ENCODE measurements around the gene DOCK4. TPM values are rescaled to one million over a fixed set of nuclear protein-coding genes. Genes with fewer than 3 reads are reported as not detected.

Gene DOCK4
- polyA plus RNA-seq, 1 donor (not counting 4 experiments of a cell fraction or from before 2014, with no cell fraction given) = 13.9 TPM

- dilution Hi-C loops (cut with MboI; ENCODE audit: extremely low pct_ligation_motif_present, low sequenced_read_pairs) = loop anchor here (25.0 kb wide), 1 partner anchor 107 kb away; no protein-coding TSS in a partner anchor
- H2AFZ ChIP-seq (ENCODE audit: control insufficient read depth, low read length) = no peak overlapping the region
- FAIRE-seq (no peak), DNase-seq (ENCODE audit: low read depth, low spot score) (no peak)
- H3K9ac ChIP-seq (ENCODE audit: control insufficient read depth, extremely low read depth, insufficient read depth, low read length) = no peak overlapping the region
- H3K27me3 ChIP-seq (ENCODE audit: control insufficient read depth, extremely low read depth, insufficient read depth, low read length) = no peaks in the 10 kb centered on the region
- TF ChIP-seq EZH2 (IDR thresholded peaks at IDR 0.05; ENCODE audit: low read length) (no peak), CTCF (optimal IDR thresholded peaks at IDR 0.05 in 1 of 3, IDR thresholded peaks at IDR 0.05 in 1 of 3, conservative IDR thresholded peaks at IDR 0.05 in 1 of 3; ENCODE audit: extremely low read depth in 1 of 3, insufficient read depth in 2 of 3, low read length in 3 of 3) (no peak)
- no peaks in the 10 kb centered on the region for H3K4me1 ChIP-seq (ENCODE audit: control insufficient read depth, extremely low read depth, insufficient read depth, low read length)
- no peaks in the 10 kb centered on the region for H4K20me1 ChIP-seq (ENCODE audit: control insufficient read depth, extremely low read depth, insufficient read depth, low read length)
- H3K9me1 ChIP-seq (ENCODE audit: control insufficient read depth, extremely low read depth, insufficient read depth, low read length) = no peaks in the 10 kb centered on the region
- H3K4me2 ChIP-seq (ENCODE audit: control insufficient read depth, extremely low read depth, insufficient read depth, low read depth, low read length) = no peak overlapping the region
- H3K79me2 ChIP-seq (ENCODE audit: control insufficient read depth, insufficient read depth, low read length) = no peaks in the 10 kb centered on the region
- H3K9me3 ChIP-seq (ENCODE audit: control insufficient read depth, low read depth, low read length) = no peaks in the 10 kb centered on the region
- H3K4me3 ChIP-seq (ENCODE audit: control insufficient read depth in 2 of 3, extremely low read depth in 1 of 3, insufficient read depth in 2 of 3, low read depth in 1 of 3, low read length in 3 of 3) = no peak overlapping the region
- no peak overlapping the region for H3K27ac ChIP-seq (ENCODE audit: control insufficient read depth, insufficient read depth, low read length)
- H3K36me3 ChIP-seq (ENCODE audit: control insufficient read depth in 2 of 2, extremely low read depth in 1 of 2, insufficient read depth in 2 of 2, low read length in 2 of 2) = peaks cover 2 to 10% of the 10 kb centered on the region in 2 experiments
Observed at GRCh38 chr7:111755383-111755782, 450.8 kb downstream of the DOCK4 start.

GRCh38 chr7:111753968-111754367, 452.2 kb downstream of the DOCK4 start:
- Histone ChIP-seq H3K9me3 (ENCODE audit: control insufficient read depth, low read depth, low read length) (no peaks in the 10 kb centered on the region), H3K27ac (ENCODE audit: control insufficient read depth, insufficient read depth, low read length) (no peak overlapping the region), H3K9me1 (ENCODE audit: control insufficient read depth, extremely low read depth, insufficient read depth, low read length) (no peaks in the 10 kb centered on the region), H3K27me3 (ENCODE audit: control insufficient read depth, extremely low read depth, insufficient read depth, low read length) (no peaks in the 10 kb centered on the region), H3K4me1 (ENCODE audit: control insufficient read depth, extremely low read depth, insufficient read depth, low read length) (no peaks in the 10 kb centered on the region), H2AFZ (ENCODE audit: control insufficient read depth, low read length) (no peak overlapping the region), H3K9ac (ENCODE audit: control insufficient read depth, extremely low read depth, insufficient read depth, low read length) (no peak overlapping the region), H3K79me2 (ENCODE audit: control insufficient read depth, insufficient read depth, low read length) (no peaks in the 10 kb centered on the region), H3K36me3 (ENCODE audit: control insufficient read depth in 2 of 2, extremely low read depth in 1 of 2, insufficient read depth in 2 of 2, low read length in 2 of 2) (peaks cover 2 to 3% of the 10 kb centered on the region in 2 experiments), H3K4me2 (ENCODE audit: control insufficient read depth, extremely low read depth, insufficient read depth, low read depth, low read length) (no peak overlapping the region), H3K4me3 (ENCODE audit: control insufficient read depth in 2 of 3, extremely low read depth in 1 of 3, insufficient read depth in 2 of 3, low read depth in 1 of 3, low read length in 3 of 3) (no peak overlapping the region), H4K20me1 (ENCODE audit: control insufficient read depth, extremely low read depth, insufficient read depth, low read length) (no peaks in the 10 kb centered on the region)
- dilution Hi-C loops (cut with MboI; ENCODE audit: extremely low pct_ligation_motif_present, low sequenced_read_pairs) = loop anchor here (25.0 kb wide), 1 partner anchor 108 kb away; no protein-coding TSS in a partner anchor
- FAIRE-seq (no peak), DNase-seq (ENCODE audit: low read depth, low spot score) (no peak)
- no peak for TF ChIP-seq EZH2 (IDR thresholded peaks at IDR 0.05; ENCODE audit: low read length)
- no peak for TF ChIP-seq CTCF (optimal IDR thresholded peaks at IDR 0.05 in 1 of 3, IDR thresholded peaks at IDR 0.05 in 1 of 3, conservative IDR thresholded peaks at IDR 0.05 in 1 of 3; ENCODE audit: extremely low read depth in 1 of 3, insufficient read depth in 2 of 3, low read length in 3 of 3)
